Measurements from ENCODE around the gene ADARB2. TPM values are rescaled to one million over a fixed set of nuclear protein-coding genes. Genes with fewer than 3 reads are reported as not detected.

Gene ADARB2
- total RNA-seq, 2 donors from 2014 or later = 1.1 to 1.8 TPM

GRCh38 chr10:1270906-1271305 is 466.4 kb downstream of the ADARB2 start:
- no peaks in the 10 kb centered on the region for H3K9me3 ChIP-seq (ENCODE audit: control insufficient read depth, low read length)
- peak; percentile 38 for DNase-seq
- H3K4me1 Mint-ChIP-seq = peaks cover 1% of the 10 kb centered on the region
- 96 to 100% methylated on average over 8 to 15 of the region's 15 CpGs for WGBS, 2 experiments (ENCODE audit: insufficient coverage in 1 of 2, insufficient read length in 1 of 2)
- no peaks in the 10 kb centered on the region for H3K27me3 ChIP-seq (ENCODE audit: control insufficient read depth, insufficient read depth, low read length, poor library complexity, severe bottlenecking)
- H3K36me3 ChIP-seq (ENCODE audit: control insufficient read depth, insufficient read depth, low read length) = no peaks in the 10 kb centered on the region
- H3K27ac ChIP-seq (ENCODE audit: low read depth, low read length) = no peak overlapping the region
- no peaks in the 10 kb centered on the region for H3K27me3 Mint-ChIP-seq (ENCODE audit: insufficient read depth)
- no peak overlapping the region for H3K4me3 Mint-ChIP-seq
- no peak overlapping the region for H3K27ac Mint-ChIP-seq
- no peaks in the 10 kb centered on the region for H3K9me3 Mint-ChIP-seq
- no peaks in the 10 kb centered on the region for H3K4me1 ChIP-seq (ENCODE audit: control insufficient read depth, insufficient read depth, low read length)
- no peaks in the 10 kb centered on the region for H3K36me3 Mint-ChIP-seq (ENCODE audit: low read depth)
- no peak for TF ChIP-seq CTCF (conservative IDR thresholded peaks at IDR 0.05)
- no peak overlapping the region for H3K4me3 ChIP-seq (ENCODE audit: low read length)
- H3K9ac ChIP-seq (ENCODE audit: extremely low read depth, low read length, poor library complexity, severe bottlenecking) = no peak overlapping the region

- no peaks in the 10 kb centered on the region for H3K9me3 ChIP-seq (ENCODE audit: control insufficient read depth, low read length)
- WGBS, 2 experiments (ENCODE audit: insufficient coverage in 1 of 2, insufficient read length in 1 of 2) = 89 to 95% methylated on average over 4 to 9 of the region's 9 CpGs
- H3K27me3 Mint-ChIP-seq (ENCODE audit: insufficient read depth) = no peaks in the 10 kb centered on the region
- DNase-seq = peak; percentile 26
- no peaks in the 10 kb centered on the region for H3K36me3 Mint-ChIP-seq (ENCODE audit: low read depth)
- peaks cover 1% of the 10 kb centered on the region for H3K4me1 Mint-ChIP-seq
- no peaks in the 10 kb centered on the region for H3K9me3 Mint-ChIP-seq
- no peaks in the 10 kb centered on the region for H3K27me3 ChIP-seq (ENCODE audit: control insufficient read depth, insufficient read depth, low read length, poor library complexity, severe bottlenecking)
- H3K4me1 ChIP-seq (ENCODE audit: control insufficient read depth, insufficient read depth, low read length) = no peaks in the 10 kb centered on the region
- H3K27ac ChIP-seq (ENCODE audit: low read depth, low read length) = no peak overlapping the region
- no peak overlapping the region for H3K4me3 ChIP-seq (ENCODE audit: low read length)
- TF ChIP-seq CTCF (conservative IDR thresholded peaks at IDR 0.05) = no peak
- no peak overlapping the region for H3K9ac ChIP-seq (ENCODE audit: extremely low read depth, low read length, poor library complexity, severe bottlenecking)
- no peaks in the 10 kb centered on the region for H3K36me3 ChIP-seq (ENCODE audit: control insufficient read depth, insufficient read depth, low read length)
- no peak overlapping the region for H3K27ac Mint-ChIP-seq
- no peak overlapping the region for H3K4me3 Mint-ChIP-seq
Measured at GRCh38 chr10:1270490-1270889, 466.8 kb downstream of the ADARB2 start.

GRCh38 chr10:1268831-1269230 is 468.5 kb downstream of the ADARB2 start:
- Mint-ChIP-seq H3K27ac (no peak overlapping the region), H3K4me1 (peaks cover 1% of the 10 kb centered on the region), H3K9me3 (no peaks in the 10 kb centered on the region), H3K4me3 (no peak overlapping the region), H3K27me3 (ENCODE audit: insufficient read depth) (no peaks in the 10 kb centered on the region), H3K36me3 (ENCODE audit: low read depth) (no peaks in the 10 kb centered on the region)
- peak; percentile 42 for DNase-seq
- Histone ChIP-seq H3K36me3 (ENCODE audit: control insufficient read depth, insufficient read depth, low read length) (no peaks in the 10 kb centered on the region), H3K27ac (ENCODE audit: low read depth, low read length) (no peak overlapping the region), H3K4me3 (ENCODE audit: low read length) (no peak overlapping the region), H3K4me1 (ENCODE audit: control insufficient read depth, insufficient read depth, low read length) (no peaks in the 10 kb centered on the region), H3K9ac (ENCODE audit: extremely low read depth, low read length, poor library complexity, severe bottlenecking) (no peak overlapping the region), H3K27me3 (ENCODE audit: control insufficient read depth, insufficient read depth, low read length, poor library complexity, severe bottlenecking) (no peaks in the 10 kb centered on the region), H3K9me3 (ENCODE audit: control insufficient read depth, low read length) (no peaks in the 10 kb centered on the region)
- TF ChIP-seq CTCF (conservative IDR thresholded peaks at IDR 0.05) = no peak
- 33 to 54% methylated on average over 1 of the region's 1 CpG for WGBS, 2 experiments (ENCODE audit: insufficient coverage in 1 of 2, insufficient read length in 1 of 2)
